ENCODE measurements around the gene RALGDS.
"Not testable (repeated sequence)": the region's sequence is repeated elsewhere in the genome, so short reads cannot be mapped to it uniquely, and the experiment has no call there.

The RALGDS gene

GRCh38 chr9:133064241-133065069, 56.6 kb downstream of the RALGDS start:
- no peak for DNase-seq

GRCh38 chr9:133063500-133064231, 57.4 kb downstream of the RALGDS start:
- no peak for DNase-seq

- DNase-seq = no peak
These were observed 57.9 kb downstream of the RALGDS start for GRCh38 chr9:133063159-133063499.

GRCh38 chr9:133062569-133062968, 58.5 kb downstream of the RALGDS start:
- DNase-seq = not testable (repeated sequence)

DNA sequence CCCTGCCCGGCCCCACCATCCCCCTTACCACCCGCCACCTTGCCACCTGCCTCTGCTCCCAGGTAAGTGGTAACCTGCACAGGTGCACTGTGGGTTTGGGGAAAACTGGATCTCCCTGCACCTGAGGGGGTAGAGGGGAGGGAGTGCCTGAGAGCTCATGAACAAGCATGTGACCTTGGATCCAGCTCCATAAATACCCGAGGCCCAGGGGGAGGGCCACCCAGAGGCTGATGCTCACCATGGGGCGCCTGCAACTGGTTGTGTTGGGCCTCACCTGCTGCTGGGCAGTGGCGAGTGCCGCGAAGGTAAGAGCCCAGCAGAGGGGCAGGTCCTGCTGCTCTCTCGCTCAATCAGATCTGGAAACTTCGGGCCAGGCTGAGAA, 59.3 kb downstream of the RALGDS start, which contains the start of gene CEL:
Gene CEL (plus strand): TSS at position 218 of the 382 bp plus-strand sequence. CDS start 22 bp downstream, at position 240.
- DNase-seq = not testable (repeated sequence)

DNA sequence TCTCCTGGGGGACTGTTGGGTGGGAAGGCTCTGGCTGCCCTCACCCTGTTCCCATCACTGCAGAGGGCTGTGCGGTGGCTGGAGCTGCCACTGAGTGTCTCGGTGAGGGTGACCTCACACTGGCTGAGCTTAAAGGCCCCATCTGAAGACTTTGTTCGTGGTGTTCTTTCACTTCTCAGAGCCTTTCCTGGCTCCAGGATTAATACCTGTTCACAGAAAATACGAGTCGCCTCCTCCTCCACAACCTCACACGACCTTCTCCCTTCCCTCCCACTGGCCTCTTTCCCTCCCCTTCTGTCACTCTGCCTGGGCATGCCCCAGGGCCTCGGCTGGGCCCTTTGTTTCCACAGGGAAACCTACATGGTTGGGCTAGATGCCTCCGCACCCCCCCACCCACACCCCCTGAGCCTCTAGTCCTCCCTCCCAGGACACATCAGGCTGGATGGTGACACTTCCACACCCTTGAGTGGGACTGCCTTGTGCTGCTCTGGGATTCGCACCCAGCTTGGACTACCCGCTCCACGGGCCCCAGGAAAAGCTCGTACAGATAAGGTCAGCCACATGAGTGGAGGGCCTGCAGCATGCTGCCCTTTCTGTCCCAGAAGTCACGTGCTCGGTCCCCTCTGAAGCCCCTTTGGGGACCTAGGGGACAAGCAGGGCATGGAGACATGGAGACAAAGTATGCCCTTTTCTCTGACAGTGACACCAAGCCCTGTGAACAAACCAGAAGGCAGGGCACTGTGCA, 59.8 kb downstream of the RALGDS start:
- DNase-seq = not testable (repeated sequence)

DNA sequence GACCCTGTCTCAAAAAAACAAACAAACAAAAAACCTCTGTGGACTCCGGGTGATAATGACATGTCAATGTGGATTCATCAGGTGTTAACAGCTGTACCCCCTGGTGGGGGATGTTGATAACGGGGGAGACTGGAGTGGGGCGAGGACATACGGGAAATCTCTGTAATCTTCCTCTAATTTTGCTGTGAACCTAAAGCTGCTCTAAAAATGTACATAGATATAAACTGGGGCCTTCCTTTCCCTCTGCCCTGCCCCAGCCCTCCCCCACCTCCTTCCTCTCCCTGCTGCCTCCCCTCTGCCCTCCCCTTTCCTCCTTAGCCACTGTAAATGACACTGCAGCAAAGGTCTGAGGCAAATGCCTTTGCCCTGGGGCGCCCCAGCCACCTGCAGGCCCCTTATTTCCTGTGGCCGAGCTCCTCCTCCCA, 60.6 kb downstream of the RALGDS start:
- no peak for DNase-seq

- DNase-seq = no peak
These were observed 61.4 kb downstream of the RALGDS start for GRCh38 chr9:133059623-133060022.

GRCh38 chr9:133058550-133059320, 62.3 kb downstream of the RALGDS start:
- no peak for DNase-seq

DNA sequence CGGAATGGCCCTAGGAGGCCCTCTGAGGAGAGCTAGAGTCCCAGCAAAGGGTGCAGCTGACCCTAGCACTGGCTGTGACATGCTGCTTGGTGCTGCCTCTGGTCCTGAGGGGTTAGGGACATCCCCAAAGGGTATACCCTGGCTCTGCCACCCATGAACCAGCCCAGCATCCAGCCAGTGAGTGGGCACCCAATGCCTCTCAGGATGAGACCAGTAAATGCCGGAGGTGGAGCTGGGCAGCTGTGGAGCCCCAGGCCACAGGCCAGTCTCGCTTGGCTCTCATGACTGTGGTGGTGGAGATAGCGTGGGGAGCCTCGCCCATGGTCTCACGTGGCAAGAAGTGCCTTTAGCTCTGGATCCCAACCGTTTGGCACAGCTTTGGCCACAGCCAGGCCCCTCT, 63.0 kb downstream of the RALGDS start:
- DNase-seq = no peak

- no peak for DNase-seq
These were observed 63.5 kb downstream of the RALGDS start for GRCh38 chr9:133057553-133057952.

DNA sequence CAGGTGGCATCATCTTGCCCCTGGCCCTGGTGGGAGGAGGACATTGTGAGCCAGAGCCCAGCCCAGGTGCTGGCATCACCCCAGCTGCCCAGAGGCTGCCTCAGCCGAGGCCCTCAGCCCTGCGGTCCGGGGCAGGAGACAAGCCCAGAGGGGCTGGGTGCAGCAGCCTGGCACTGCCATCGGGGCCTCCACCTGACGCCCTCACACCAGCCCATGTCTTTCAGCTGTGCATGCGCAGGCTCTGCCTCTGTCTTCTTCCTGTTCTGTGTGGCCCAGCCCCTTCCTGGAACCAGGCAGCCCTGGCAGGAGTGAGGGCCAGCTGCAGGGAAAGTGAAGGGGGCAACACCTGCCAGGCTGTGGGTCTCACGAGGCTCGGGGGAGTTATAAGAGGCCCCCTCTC, 64.0 kb downstream of the RALGDS start:
- no peak for DNase-seq

DNA sequence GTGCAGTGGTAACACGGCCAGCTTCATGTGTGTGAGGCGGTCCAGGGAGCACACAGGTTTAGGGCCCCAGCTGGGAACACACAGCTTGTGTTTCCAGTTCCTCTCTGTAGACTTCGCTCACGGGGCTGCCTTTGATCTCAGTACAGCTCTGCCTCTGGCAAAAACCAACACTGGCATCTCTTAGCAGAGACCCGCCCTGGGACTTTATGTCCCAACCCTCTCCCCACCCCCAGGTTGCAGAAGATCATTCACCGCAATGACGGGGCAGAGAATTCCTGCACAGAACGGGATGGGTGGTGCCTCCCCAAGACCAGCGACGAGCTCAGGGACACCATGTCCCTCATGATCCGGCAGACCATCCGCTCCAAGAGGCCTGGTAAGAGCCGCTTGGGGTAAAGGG, 64.5 kb downstream of the RALGDS start:
- no peak for DNase-seq

GRCh38 chr9:133055788-133056420, 65.1 kb downstream of the RALGDS start:
- DNase-seq = no peak

GRCh38 chr9:133054966-133055365, 66.1 kb downstream of the RALGDS start:
- DNase-seq = no peak

DNA sequence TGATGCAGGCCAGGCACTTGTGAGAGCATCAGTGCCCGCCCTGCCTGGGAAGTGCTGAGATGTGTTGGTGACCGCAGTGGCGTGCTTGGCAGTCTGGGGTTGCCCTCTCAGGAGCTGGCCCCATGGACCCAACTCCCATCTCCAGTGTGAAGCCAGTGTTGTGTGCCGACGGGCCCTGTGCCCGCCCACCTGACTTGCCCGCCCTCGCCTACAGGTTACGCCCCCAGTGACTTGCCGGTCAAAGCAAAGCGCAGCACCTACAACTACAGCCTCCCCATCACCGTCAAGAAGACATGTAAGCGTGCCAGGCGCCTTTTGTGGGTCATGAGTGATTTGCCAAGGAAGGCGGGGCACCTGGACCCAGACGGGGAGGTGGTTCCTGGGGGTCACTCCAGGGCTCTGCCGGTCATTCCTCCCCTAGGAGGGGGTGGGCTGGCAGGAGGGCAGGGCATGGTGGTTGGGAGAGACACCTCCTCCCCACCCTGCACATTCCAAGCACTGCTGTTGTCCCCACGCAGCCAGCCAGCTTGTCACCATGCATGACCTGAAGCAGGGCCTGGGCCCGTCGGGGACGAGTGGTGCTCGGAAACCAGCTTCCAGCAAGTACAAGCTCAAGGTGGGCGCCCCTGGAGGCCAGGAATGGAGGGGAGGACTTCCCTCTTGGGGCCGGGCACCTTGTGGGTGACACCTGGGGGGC, 66.7 kb downstream of the RALGDS start:
- DNase-seq = no peak

GRCh38 chr9:133051966-133052539, 69.0 kb downstream of the RALGDS start:
- no peak for DNase-seq

DNA sequence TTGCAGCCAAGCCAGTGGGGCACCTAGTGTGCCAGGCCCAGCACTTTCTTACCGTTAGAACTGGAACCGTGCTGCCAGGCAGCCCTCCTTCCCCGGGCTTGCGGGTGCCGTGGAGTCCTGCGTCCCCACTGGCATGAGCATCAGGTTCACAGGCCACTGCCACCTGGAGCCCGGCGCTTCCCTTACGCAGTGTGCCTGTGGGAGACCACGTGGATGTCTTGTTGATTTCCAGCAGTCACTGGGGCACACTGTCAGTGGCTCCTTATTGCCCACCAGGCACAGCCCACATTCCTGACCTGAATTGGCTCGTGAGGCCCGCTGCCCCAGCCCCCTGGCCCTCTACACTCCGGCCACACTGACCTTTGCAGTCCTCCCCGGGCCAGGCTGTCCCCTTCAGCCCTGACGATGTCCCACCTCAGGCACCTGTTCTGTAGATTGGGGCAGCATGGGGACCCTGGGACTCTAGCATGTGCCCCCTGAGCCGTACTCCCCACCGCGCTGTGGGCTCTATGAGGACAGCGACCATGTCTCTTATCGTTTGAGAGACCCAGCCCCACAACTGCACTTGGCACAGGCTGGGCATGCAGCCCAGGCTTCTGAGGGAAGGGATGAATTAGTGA, 69.6 kb downstream of the RALGDS start:
- no peak for DNase-seq

DNA sequence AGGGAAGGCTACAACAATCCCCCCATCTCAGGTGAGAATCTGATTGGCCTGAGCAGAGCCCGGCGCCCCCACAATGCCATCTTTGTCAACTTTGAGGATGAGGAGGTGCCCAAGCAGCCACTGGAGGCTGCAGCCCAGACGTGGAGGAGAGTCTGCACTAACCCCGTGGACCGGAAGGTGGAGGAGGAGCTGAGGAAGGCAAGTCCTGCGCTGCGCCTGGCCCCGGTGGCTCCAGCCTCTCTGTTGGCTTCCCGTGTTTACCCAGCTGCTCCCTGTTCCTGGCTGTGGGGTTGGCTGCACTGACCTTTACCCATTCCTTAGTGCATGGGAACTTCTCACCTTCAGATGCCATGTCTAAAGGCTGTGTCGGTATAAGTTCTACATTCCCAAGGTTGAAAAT, 70.3 kb downstream of the RALGDS start:
- no peak for DNase-seq

GRCh38 chr9:133050142-133050541, 70.9 kb downstream of the RALGDS start:
- DNase-seq = peak; percentile 33

DNA sequence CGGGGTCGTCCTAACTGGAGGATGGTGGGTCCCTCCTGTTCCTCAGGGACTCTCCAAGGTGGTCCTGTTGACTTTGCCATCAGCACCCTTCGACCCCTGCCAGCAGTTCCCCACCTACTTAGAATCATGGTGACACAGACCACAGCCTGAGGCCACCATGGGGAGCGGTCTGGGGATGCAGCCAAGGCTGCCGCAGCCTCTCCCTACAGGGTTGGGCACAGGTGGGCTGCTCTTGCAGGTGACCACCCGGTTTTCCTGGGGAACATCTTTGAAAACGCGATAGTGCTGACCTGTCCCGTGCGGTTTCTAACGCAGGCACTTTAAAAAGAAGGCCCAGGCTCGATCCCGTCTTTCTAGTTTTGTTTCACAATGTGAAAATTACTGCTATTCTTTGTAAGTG, 72.0 kb downstream of the RALGDS start:
- DNase-seq = no peak

Measured in midbrain (tissue), 1 donor.